Measurements from ENCODE around the gene COBL. TPM values are rescaled to one million over a fixed set of nuclear protein-coding genes. Genes with fewer than 3 reads are reported as not detected.

The COBL gene
- total and polyA plus RNA-seq, 2 of the 4 experiments (the other 2 are of a cell fraction) = under 0.01 TPM; not detected in 1

- Histone ChIP-seq H2BK15ac (ENCODE audit: low read depth, low read length) (no peak overlapping the region), H2AK9ac (replicated peaks; ENCODE audit: low read depth, low read length, poor library complexity) (no peak overlapping the region), H3K23ac (ENCODE audit: low read depth, low read length) (no peak overlapping the region), H4K91ac (ENCODE audit: insufficient read depth, low read depth, low read length) (no peak overlapping the region), H3K36me3 (ENCODE audit: control insufficient read depth, insufficient read depth, low read length) (no peaks in the 10 kb centered on the region), H3K4ac (ENCODE audit: low read depth, low read length) (no peak overlapping the region), H3K9me3 (ENCODE audit: control insufficient read depth, insufficient read depth, low read length) (no peaks in the 10 kb centered on the region), H3K27ac (ENCODE audit: insufficient read depth, low read length) (no peak overlapping the region), H3K4me1 (ENCODE audit: control insufficient read depth, insufficient read depth, low read length) (no peaks in the 10 kb centered on the region), H3K4me3 (ENCODE audit: insufficient read depth, low read depth, low read length) (no peak overlapping the region), H4K20me1 (ENCODE audit: insufficient read depth, low read length) (no peaks in the 10 kb centered on the region), H2BK20ac (ENCODE audit: low read depth, low read length) (no peak overlapping the region), H3K4me2 (ENCODE audit: low read depth, low read length) (no peak overlapping the region), H2AFZ (replicated peaks; ENCODE audit: low read length, poor library complexity) (no peak overlapping the region), H2BK5ac (ENCODE audit: low read depth, low read length, poor library complexity, severe bottlenecking) (no peak overlapping the region), H2AK5ac (ENCODE audit: low read depth, low read length) (no peak overlapping the region), H3K18ac (ENCODE audit: low read depth, low read length) (no peak overlapping the region), H2BK120ac (ENCODE audit: low read depth, low read length) (no peak overlapping the region), H4K5ac (ENCODE audit: low read depth, low read length) (no peak overlapping the region), H3K14ac (replicated peaks; ENCODE audit: low read depth, low read length) (no peak overlapping the region), H3K79me1 (ENCODE audit: low read depth in 1 of 2, low read length in 2 of 2) (no peaks in the 10 kb centered on the region), H3K9me1 (ENCODE audit: insufficient read depth, low read length) (no peaks in the 10 kb centered on the region), H4K8ac (ENCODE audit: low read depth in 2 of 2, low read length in 2 of 2) (no peak overlapping the region), H3K56ac (ENCODE audit: extremely low read depth, insufficient read depth, low read length) (no peak overlapping the region), H3K9ac (ENCODE audit: low read depth, low read length) (no peak overlapping the region), H3K27me3 (ENCODE audit: control insufficient read depth, insufficient read depth, low read length) (no peaks in the 10 kb centered on the region)
- POLR2A ChIA-PET (ENCODE audit: unreplicated experiment) = no interaction called here
- ATAC-seq (ENCODE audit: low read depth) = no peak
- BruUV-seq (replicated peaks) = no TSS peak
- TF ChIP-seq CTCF (conservative IDR thresholded peaks at IDR 0.05; ENCODE audit: low read depth, low read length) (no peak), RAD21 (IDR thresholded peaks at IDR 0.05; ENCODE audit: low read length) (no peak), RCOR1 (IDR thresholded peaks at IDR 0.05; ENCODE audit: insufficient replicate concordance, low read length) (no peak), CEBPB (IDR thresholded peaks at IDR 0.05; ENCODE audit: low read depth, low read length) (no peak), FOS (IDR thresholded peaks at IDR 0.05; ENCODE audit: low read depth, low read length) (no peak), MXI1 (IDR thresholded peaks at IDR 0.05; ENCODE audit: borderline replicate concordance, low read depth, low read length) (no peak), NFE2L2 (IDR thresholded peaks at IDR 0.05; ENCODE audit: low read depth, low read length) (no peak), USF2 (IDR thresholded peaks at IDR 0.05; ENCODE audit: low read depth, low read length) (no peak), BHLHE40 (IDR thresholded peaks at IDR 0.05; ENCODE audit: low read depth, low read length) (no peak), SMC3 (IDR thresholded peaks at IDR 0.05; ENCODE audit: low read depth, low read length) (no peak), ELK1 (IDR thresholded peaks at IDR 0.05; ENCODE audit: borderline replicate concordance, low read depth, low read length) (no peak), RFX5 (IDR thresholded peaks at IDR 0.05; ENCODE audit: low read depth, low read length) (no peak), MAFK (IDR thresholded peaks at IDR 0.05; ENCODE audit: low read depth, low read length) (no peak), MAZ (IDR thresholded peaks at IDR 0.05; ENCODE audit: borderline replicate concordance, low read depth, low read length) (no peak), POLR2A (IDR thresholded peaks at IDR 0.05; ENCODE audit: low read depth, low read length) (no peak)
- 48% methylated on average over 4 of the region's 10 CpGs; no CpG with 5 or more reads in 1 of the 2 experiments for WGBS, 2 experiments (ENCODE audit: extremely low coverage in 2 of 2, insufficient read length in 1 of 2)
- DNase-seq = no peak
- CTCF ChIA-PET = no interaction called here
- intact Hi-C loops (cut with micrococcal nuclease) = no loop called here
- dilution Hi-C loops (cut with HindIII; ENCODE audit: low sequenced_read_pairs, unreplicated experiment) = no loop called here
- in situ Hi-C loops (cut with MboI; ENCODE audit: low sequenced_read_pairs) = no loop called here
Measured at GRCh38 chr7:51256209-51256781, 60.3 kb downstream of the COBL start.

Measured in IMR-90 (cell line).